Aorta (tissue), 5 donors: ENCODE results near the gene TTC31. TPM values are rescaled to one million over a fixed set of nuclear protein-coding genes. Genes with fewer than 3 reads are reported as not detected.
A peak's percentile ranks its signal among the peaks of the same experiment; 100 is the strongest.

Source experiments
- ATAC-seq: fragments of 200-7000 bp; cut with Tn5 transposase; one replicate; pipeline ENCODE4 v1.9.1; 2022; ENCODE audit warnings: moderate library complexity; ENCODE audit not compliant: low FRiP score
- DNase-seq, 2 donors: peaks; one replicate each; pipeline ENCODE4 v3.0.0-alpha.2; 2020
- H3K27ac ChIP-seq, 2 donors: one replicate each; pipeline ENCODE4 v1.5.1; 2013; ENCODE audit warnings: low read length in 2 of 2, mild to moderate bottlenecking in 2 of 2, moderate library complexity in 2 of 2, control low read depth in 1 of 2, inconsistent platforms in 1 of 2, low read depth in 1 of 2
- H3K27me3 ChIP-seq, 2 donors: one replicate each; pipeline ENCODE4 v1.6.1; 2013; ENCODE audit warnings: control low read depth in 1 of 2, low read length in 1 of 2, mild to moderate bottlenecking in 1 of 2, moderate library complexity in 1 of 2; ENCODE audit not compliant: insufficient read depth in 2 of 2, control insufficient read depth in 1 of 2
- H3K36me3 ChIP-seq, 2 donors: one replicate each; pipeline ENCODE4 v1.6.1; 2013; ENCODE audit warnings: control low read depth in 1 of 2, low read length in 1 of 2, mild to moderate bottlenecking in 1 of 2; ENCODE audit not compliant: insufficient read depth in 2 of 2, control insufficient read depth in 1 of 2
- H3K4me1 ChIP-seq, 2 donors: one replicate each; pipeline ENCODE4 v1.6.1; 2013; ENCODE audit warnings: low read length in 2 of 2, control low read depth in 1 of 2, mild to moderate bottlenecking in 1 of 2, moderate library complexity in 1 of 2; ENCODE audit not compliant: insufficient read depth in 2 of 2, control insufficient read depth in 1 of 2
- H3K4me3 ChIP-seq, 2 donors: one replicate each; pipeline ENCODE4 v1.5.1; 2013; ENCODE audit warnings: low read length in 2 of 2, control low read depth in 1 of 2, mild to moderate bottlenecking in 1 of 2
- H3K9me3 ChIP-seq: one replicate; pipeline ENCODE4 v1.6.1; 2013; ENCODE audit warnings: mild to moderate bottlenecking, low read length; ENCODE audit not compliant: control insufficient read depth
- WGBS, 2 donors: extraction: QIAGEN DNeasy Blood & Tissue Kit; methylation state at CpG; one replicate each; pipeline ENCODE4 v1.1.7; 2013; 5-methylcytosine and 5-hydroxymethylcytosine counted together
- intact Hi-C, 2 donors: fragments of 100-400 bp; cut with DNase I; formaldehyde crosslinking; loops; one replicate each; pipeline versions ENCODE4 v1.14.2 to v1.15.0; 2022
- polyA plus RNA-seq, 2 donors: library from polyadenylated mRNA; stranded (reverse); fragments of 200-250 nt; gene quantifications; one replicate each; pipeline ENCODE4 v1.2.3, GENCODE V29; 2013
- total RNA-seq, 2 donors: library from RNA; stranded (reverse); fragmentation: NEBNext Ultra II Directional; extraction: Animal tissue kit (Norgen Biotek cat#: 25700); gene quantifications; one replicate each; pipeline ENCODE4 v1.2.1, GENCODE V29; 2021
- donor health status: healthy with polysubstance abuse.
- donor health status: Bipolar disorder and iron deficiency.
- donor health status: DM: no; HTN: no; CAD: no.
- donor health status: DM: no; HTN: no; CAD: no.
- donor health status: DM: yes; HTN: yes; CAD: no.

TTC31 gene
- total and polyA plus RNA-seq, 4 donors, result 4.0 to 29.5 (median 18.8) TPM

DNA sequence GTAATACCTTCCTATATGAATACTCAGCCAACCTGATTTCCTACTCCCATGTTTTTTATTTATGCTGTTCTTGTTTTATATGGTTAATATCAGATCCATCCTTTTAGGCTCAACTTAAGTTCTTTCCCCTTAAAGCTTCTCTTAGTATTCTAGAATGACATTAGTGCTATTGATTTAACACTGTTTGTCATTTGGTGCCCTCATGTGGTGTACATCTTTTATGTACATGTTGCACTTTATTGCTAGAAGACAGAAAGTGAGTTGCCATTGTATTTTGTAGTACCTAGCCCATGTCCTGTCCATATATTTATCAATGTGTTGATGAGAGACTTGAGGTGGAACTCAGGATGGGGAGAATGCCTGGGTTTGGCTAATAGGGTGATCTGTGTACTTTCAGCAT, 49.3 kb downstream of the TTC31 start:
- ATAC-seq, result no peak
- Histone ChIP-seq H3K27me3 (no peaks in the 10 kb centered on the region), H3K4me3 (no peak overlapping the region), H3K9me3 (no peaks in the 10 kb centered on the region), H3K36me3 (no peaks in the 10 kb centered on the region), H3K4me1 (no peaks in the 10 kb centered on the region), H3K27ac (no peak overlapping the region)
- no peak for DNase-seq
- intact Hi-C loops, result loop anchor here in 1 of 2 donors (10.0 kb wide), 1 partner anchor 53 kb away; no protein-coding TSS in a partner anchor

DNA sequence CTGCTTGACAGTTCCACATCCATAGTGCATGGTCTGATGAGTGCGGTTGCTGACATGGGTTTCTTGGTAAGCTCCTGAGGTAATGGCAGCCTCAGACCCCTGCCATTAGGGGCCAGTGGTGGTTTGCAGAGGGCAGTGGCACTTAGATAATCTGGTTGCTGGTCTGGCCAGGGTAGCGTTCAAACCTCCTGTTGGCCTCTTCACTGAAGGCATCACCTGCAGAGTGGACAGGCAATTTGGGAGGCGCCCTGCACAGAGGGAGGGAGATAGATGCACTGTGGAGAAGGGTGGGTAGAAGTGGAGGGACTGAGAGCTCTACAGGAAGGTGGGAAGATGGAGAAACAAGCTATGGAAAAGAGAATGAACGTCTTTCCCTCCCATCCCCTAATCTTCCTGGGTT, 50.6 kb downstream of the TTC31 start:
- Histone ChIP-seq H3K4me1 (no peaks in the 10 kb centered on the region), H3K27ac (no peak overlapping the region), H3K4me3 (no peak overlapping the region), H3K36me3 (no peaks in the 10 kb centered on the region), H3K27me3 (no peaks in the 10 kb centered on the region), H3K9me3 (no peaks in the 10 kb centered on the region)
- ATAC-seq (no peak), DNase-seq (no peak)
- intact Hi-C loops, result loop anchor here in 1 of 2 donors (10.0 kb wide), 1 partner anchor 51 kb away; no protein-coding TSS in a partner anchor
- 74 to 81% methylated on average over 4 of the region's 4 CpGs for WGBS, 2 donors

DNA sequence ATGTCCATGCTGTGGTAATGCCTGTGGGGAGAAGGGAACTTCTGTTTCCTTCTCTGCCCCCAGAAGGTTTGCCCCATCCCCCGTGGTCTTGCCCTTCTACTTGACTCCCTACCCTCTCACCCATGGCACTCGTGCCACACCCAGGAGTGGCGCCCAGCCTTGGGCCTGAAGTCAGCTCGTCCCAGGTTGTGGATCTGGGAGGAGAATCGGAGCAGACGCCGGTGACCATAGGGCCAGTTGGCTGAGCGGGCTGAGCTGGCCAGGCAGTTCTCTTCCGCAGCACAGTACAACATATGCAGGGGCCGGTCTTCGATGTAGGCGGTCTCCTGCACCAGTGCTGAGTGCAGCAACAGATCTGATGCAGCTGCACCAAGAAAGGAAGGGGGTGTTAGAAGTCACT, 51.5 kb downstream of the TTC31 start:
- Histone ChIP-seq H3K4me3 (no peak overlapping the region), H3K27ac (no peak overlapping the region), H3K4me1 (no peaks in the 10 kb centered on the region), H3K9me3 (no peaks in the 10 kb centered on the region), H3K27me3 (no peaks in the 10 kb centered on the region), H3K36me3 (no peaks in the 10 kb centered on the region)
- WGBS, 2 donors, result 85 to 87% methylated on average over 12 of the region's 12 CpGs
- DNase-seq, result no peak
- intact Hi-C loops, result loop anchor here in 1 of 2 donors (10.0 kb wide), 1 partner anchor 50 kb away; no protein-coding TSS in a partner anchor
- ATAC-seq, result no peak

DNA sequence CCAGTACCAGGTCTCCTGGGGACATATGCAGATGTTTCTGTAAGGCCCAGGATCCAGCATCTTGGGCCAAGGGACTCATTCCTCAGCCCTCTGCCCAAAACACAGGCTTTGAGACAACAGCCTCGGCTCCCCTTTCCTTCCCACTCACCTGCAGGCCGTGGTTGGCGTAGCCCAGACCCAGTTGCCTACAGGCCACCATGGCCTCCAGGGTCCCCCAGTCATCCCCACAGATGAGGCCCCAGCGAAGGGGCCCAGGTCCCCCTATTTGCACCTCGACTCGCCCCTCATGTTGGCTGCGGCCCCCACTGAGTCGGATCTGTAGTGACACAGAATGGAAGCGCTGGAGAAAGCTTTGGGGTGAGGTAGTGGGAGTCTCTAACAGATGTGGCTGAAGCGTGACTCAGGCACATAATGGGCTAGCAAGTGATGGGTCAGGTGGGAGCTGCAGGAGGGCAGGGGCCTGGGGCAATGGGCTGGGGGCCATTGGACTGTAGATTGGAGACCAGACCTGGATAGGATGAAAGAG, 52.6 kb downstream of the TTC31 start:
- Histone ChIP-seq H3K36me3 (no peaks in the 10 kb centered on the region), H3K27ac (no peak overlapping the region), H3K4me3 (no peak overlapping the region), H3K9me3 (no peaks in the 10 kb centered on the region), H3K4me1 (no peaks in the 10 kb centered on the region), H3K27me3 (no peaks in the 10 kb centered on the region)
- intact Hi-C loops, result loop anchor here in 1 of 2 donors (10.0 kb wide), 1 partner anchor 49 kb away; no protein-coding TSS in a partner anchor
- ATAC-seq (no peak), DNase-seq (no peak)
- WGBS, 2 donors, result 89 to 90% methylated on average over 10 of the region's 10 CpGs

DNA sequence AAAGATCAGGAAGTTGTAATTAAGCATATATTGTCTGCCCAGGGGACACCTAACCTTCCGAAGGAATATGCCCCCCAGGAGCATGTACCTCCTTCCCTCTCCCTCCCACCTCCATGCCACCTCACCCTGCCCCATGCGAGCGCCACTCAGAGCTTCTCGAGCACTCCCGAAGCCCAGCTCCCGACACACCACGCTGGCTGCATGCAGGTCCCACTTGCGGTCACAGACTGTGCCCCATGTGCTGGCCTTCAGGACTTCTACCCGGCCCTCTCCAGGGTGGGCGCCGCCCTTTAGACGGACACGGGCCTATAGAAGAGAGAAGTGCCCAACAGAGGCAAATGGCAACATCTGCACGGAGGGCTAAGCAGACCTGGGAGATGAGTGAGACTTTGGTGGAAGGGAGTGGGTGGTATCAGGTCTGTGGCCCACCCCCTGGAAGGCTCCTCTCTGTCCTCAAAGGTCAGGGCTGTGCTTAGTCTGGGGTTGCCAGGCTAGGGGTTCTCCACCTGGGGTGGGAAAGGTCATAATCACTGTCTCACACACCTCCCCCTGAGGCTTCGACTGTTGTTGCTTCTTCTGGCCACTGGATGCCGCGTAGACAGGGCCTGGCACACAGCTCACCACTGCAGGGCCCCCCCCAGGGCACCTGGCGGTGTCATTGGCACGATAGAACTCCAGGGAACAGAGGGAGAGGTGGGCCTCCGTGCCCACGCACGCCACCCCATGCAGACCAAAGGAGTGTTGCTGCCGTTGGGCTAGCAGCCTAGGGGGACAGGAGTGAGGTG, 53.5 kb downstream of the TTC31 start:
- H3K36me3 ChIP-seq, result no peaks in the 10 kb centered on the region
- no peaks in the 10 kb centered on the region for H3K4me1 ChIP-seq
- H3K27me3 ChIP-seq, result no peaks in the 10 kb centered on the region
- H3K27ac ChIP-seq, result no peak overlapping the region
- intact Hi-C loops, result loop anchor here in 1 of 2 donors (10.0 kb wide), 1 partner anchor 48 kb away; no protein-coding TSS in a partner anchor
- no peaks in the 10 kb centered on the region for H3K9me3 ChIP-seq
- DNase-seq, result no peak
- 84 to 85% methylated on average over 23 of the region's 23 CpGs for WGBS, 2 donors
- H3K4me3 ChIP-seq, result no peak overlapping the region
- no peak for ATAC-seq

DNA sequence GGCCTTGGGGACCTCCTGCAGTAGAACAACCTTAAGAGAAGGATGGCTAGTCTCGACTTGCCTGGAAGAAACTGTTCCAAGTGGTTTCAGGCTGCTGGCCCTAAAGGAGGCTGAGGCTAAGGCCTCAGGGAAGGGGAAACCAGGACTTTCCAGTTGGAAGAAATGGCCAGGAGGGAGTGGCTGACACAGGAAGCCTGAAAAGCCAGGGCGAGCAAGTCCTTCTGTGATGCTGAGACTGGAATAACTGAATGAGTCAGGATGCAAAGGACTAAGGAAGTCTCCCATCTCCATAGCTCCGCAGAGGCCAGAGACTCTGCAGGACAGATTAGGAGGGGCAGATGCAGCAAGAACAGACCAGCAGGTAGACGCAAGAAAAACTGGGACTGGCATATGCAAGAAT, 54.3 kb downstream of the TTC31 start:
- DNase-seq (no peak), ATAC-seq (no peak)
- Histone ChIP-seq H3K9me3 (no peaks in the 10 kb centered on the region), H3K27ac (no peak overlapping the region), H3K36me3 (no peaks in the 10 kb centered on the region), H3K27me3 (no peaks in the 10 kb centered on the region), H3K4me1 (no peaks in the 10 kb centered on the region), H3K4me3 (no peak overlapping the region)
- intact Hi-C loops, result loop anchor here in 1 of 2 donors (10.0 kb wide), 1 partner anchor 48 kb away; no protein-coding TSS in a partner anchor
- 69 to 70% methylated on average over 4 of the region's 4 CpGs for WGBS, 2 donors

DNA sequence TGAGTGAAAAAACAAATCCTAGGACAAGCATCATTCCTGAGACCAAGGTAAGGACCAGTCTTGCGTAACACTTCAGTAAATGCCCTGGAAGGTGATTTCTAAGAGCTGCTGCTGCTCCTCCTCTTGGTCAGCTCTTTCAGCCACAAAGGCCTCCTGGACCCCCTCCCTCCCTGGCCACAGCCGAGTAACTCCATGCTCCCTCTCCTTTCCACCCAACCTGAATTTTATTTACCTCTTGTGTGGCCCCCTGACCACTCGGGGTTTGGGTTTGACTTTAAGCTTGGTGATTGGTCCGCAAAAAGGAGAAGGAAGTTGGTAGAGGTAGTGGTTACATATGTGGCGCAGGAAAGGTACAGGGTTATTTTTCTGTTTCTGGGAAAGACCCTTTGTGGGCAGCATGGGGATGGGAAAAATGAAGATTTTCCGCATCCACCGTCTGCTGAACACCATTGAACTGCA, 56.0 kb downstream of the TTC31 start:
- H3K4me1 ChIP-seq, result no peaks in the 10 kb centered on the region
- no peak overlapping the region for H3K4me3 ChIP-seq
- no peaks in the 10 kb centered on the region for H3K9me3 ChIP-seq
- DNase-seq, result no peak
- WGBS, 2 donors, result 81 to 84% methylated on average over 7 of the region's 7 CpGs
- no peak for ATAC-seq
- no peaks in the 10 kb centered on the region for H3K36me3 ChIP-seq
- intact Hi-C loops, result loop anchor here in 1 of 2 donors (10.0 kb wide), 1 partner anchor 46 kb away; no protein-coding TSS in a partner anchor
- H3K27ac ChIP-seq, result no peak overlapping the region
- H3K27me3 ChIP-seq, result no peaks in the 10 kb centered on the region

DNA sequence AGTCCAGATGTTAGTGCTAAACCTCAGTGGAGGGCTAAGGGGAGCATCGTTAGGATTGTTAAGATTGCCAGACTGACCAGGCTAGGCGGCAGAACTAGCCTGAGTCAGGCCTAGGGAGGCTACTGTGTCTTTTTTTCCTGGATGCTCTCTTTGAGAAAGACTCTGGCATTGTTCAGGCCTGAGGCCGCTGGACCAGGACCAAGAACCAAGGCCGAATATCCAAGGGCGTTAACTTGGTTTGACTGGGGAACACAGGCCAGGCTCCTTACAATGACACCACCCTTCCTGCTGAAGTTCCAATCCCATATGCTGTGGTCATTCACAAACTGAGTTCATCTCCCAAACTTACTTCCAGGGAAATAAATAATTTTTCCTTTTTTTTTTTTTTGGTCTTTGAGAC, 57.4 kb downstream of the TTC31 start:
- peak in 1 of 2 donors; percentile 80 for DNase-seq
- no peaks in the 10 kb centered on the region for H3K27me3 ChIP-seq
- H3K4me1 ChIP-seq, result no peaks in the 10 kb centered on the region
- WGBS, 2 donors, result 82 to 91% methylated on average over 5 of the region's 5 CpGs
- H3K36me3 ChIP-seq, result no peaks in the 10 kb centered on the region
- intact Hi-C loops, result no loop called here
- H3K9me3 ChIP-seq, result no peaks in the 10 kb centered on the region
- H3K27ac ChIP-seq, result no peak overlapping the region
- ATAC-seq, result peak; percentile 77
- no peak overlapping the region for H3K4me3 ChIP-seq

DNA sequence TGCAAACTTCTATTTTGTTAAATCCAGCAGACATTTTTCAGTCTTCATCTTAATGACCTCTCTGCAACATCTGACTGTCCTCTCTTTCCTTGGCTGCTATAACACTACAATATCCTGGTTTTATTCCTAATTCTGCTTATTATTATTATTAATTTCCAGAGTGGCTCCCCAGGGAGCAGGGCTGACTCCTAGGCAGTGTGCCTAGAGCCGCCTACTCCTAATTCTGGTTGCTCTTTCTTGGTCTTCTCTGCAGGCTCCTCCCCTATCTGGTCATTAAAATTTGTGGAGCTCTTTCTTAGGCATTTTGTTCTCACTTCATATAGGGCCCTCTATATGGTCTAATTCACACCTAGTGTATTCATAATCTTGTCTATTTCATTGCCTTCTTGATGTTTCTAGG, 60.1 kb downstream of the TTC31 start:
- 88 to 91% methylated on average over 1 of the region's 1 CpG for WGBS, 2 donors
- DNase-seq, result no peak

More for the DNA sequence above, 60.1 kb downstream of the TTC31 start:
- Histone ChIP-seq H3K27me3 (no peaks in the 10 kb centered on the region), H3K9me3 (no peaks in the 10 kb centered on the region), H3K27ac (no peak overlapping the region), H3K4me3 (no peak overlapping the region), H3K4me1 (no peaks in the 10 kb centered on the region), H3K36me3 (no peaks in the 10 kb centered on the region)
- no peak for ATAC-seq
- intact Hi-C loops, result no loop called here
